HG02981 (cell line): ENCODE results near the gene CYSTM1.

Experiments
- ATAC-seq: cut with Tn5 transposase; IDR thresholded peaks from one replicate; pipeline ENCODE4 v1.9.1; 2021; ENCODE audit warnings: mild to moderate bottlenecking, moderate library complexity; ENCODE audit not compliant: unreplicated experiment

The CYSTM1 gene

DNA sequence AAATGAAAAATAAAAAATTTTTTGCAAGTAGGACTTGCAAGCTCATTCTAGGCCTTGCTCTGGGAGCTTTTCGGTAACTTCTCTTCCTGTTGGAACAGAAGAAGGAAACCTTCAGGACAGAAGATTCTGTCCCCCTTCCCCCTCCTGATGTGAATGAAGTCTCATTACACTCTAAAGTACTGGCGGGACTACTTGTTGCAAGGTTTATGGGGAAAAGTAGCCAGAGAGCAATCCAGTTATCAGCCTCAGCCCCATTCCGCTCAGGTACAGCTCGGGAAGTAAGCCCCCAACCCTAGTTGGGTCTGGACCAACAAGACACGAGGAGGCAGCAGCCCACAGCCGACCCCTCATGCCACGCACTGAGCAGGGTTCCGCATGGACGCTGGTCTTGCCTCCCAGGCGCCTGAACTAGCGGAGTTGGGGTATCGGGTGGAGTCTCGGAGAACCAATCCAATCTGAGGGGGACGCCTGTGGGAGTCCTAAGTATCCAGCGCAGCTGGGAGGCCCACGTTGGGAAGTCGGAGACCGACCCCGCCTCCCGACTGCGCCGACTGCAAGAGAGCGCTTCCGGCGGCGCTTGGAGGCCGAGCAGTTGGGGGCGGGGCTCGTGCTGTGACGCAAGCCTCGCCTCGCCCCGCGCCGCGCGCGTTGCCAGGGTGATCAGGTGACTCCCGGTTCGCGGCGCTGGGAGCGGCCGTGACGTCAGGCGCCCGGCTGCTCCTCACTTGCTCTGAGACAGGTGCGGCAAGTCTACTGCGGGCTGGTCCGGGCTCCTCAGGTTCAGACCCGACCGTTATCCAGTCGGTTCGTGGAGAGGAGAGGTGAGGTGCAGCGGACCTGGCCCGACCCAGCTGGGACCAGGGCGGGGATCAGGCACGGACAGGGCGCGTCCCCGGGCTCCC lies at the start of gene CYSTM1:
Gene CYSTM1, plus strand, starts transcription at position 724 of the 902 bp plus-strand sequence. CDS start 19,278 bp downstream, outside the sequence.
- peak; percentile 91 for ATAC-seq

GRCh38 chr5:140125637-140126036 lies 49.4 kb upstream of the CYSTM1 start, which contains the start of gene IGIP:
Gene IGIP (plus strand): TSS chr5:140125937. CDS start chr5:140128477, 2,540 bp downstream.
- ATAC-seq: no peak

DNA sequence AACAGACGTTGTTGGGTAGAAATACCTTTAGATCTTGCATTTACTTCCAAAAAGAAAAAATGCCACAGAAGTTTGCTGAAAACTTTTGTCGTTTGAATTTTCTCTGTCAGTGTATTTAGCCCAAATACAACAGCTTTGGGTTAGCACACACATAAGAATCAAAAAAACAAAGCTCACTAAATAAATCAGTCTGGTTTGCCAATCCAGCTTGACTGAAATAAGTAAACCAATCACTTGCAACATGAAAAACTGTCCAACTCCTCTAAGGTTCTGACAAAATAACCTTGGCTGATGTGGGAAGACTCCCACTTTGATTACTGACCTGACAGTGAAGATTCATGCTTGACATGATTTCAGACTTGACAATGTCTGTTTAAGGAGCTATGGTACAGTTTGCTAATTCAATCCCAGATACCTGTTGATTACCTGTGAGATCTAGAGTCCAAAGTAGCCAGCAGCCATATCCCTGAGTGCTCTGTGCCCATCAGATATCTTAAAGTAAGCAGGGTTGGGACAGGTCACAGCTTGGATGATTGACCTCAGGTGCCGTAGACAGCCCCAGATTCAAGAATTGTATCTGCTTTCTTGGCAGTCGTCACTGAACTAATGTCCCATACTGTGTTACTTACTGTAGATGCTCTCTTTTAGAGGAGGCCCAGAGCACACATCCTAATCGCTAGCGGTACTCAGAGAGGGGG lies 48.5 kb upstream of the CYSTM1 start:
- no peak for ATAC-seq

GRCh38 chr5:140128376-140128775 lies 46.6 kb upstream of the CYSTM1 start:
- no peak for ATAC-seq

- ATAC-seq: no peak
Observed at GRCh38 chr5:140130949-140131733, 43.8 kb upstream of the CYSTM1 start.

DNA sequence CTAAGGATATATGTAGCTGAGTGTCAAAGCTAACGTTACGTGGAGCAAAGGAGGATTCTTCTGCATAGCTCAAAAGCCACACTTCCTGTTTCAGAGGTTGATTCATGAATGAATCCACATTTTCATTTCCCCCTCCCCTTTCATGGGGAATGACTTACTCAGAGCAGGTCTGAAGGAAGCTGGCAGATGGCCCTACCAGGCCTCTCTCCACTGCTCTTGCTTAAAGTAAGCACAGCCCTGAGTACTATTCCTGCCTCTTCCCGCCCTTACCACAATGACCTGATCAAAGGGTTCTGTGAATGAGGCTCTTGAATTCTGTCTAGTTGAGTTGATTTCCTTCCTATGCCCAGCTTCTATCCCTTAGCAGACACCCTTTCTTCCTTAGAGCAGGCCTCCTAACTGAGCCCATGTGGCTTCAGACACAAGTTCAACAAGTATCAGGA lies 43.0 kb upstream of the CYSTM1 start:
- ATAC-seq: no peak

GRCh38 chr5:140133514-140134167 lies 41.3 kb upstream of the CYSTM1 start:
- no peak for ATAC-seq

DNA sequence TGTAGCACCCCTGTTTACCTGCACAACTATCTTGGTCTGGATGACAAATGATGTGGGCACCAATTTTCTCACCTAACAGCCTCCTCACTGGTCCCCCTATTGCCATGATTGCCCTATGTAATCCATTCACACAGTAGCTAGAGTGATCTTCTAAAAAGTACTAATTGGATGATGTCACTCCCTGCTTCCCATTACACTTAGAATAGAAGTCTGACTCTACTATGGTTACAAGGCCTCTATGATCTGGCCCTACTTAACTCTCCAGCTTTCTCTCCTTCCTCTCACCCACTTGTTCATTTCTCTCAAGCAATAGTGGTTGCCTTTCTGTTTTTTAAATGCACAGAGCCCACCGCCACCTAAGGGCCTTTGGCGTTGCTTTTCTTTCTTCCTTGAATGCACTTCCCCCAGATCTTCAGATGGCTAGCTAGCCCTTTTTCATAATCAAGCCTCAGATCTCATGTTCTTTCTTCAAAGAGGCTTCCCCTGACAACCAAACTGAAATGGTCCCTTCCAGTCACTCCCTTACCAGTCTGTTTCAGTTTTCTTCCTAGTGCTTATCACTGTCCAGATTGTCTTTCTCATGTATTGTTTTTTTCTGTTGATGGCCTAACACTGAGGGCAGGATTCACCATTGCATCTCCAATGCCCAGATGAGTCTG lies 40.6 kb upstream of the CYSTM1 start:
- ATAC-seq: no peak

DNA sequence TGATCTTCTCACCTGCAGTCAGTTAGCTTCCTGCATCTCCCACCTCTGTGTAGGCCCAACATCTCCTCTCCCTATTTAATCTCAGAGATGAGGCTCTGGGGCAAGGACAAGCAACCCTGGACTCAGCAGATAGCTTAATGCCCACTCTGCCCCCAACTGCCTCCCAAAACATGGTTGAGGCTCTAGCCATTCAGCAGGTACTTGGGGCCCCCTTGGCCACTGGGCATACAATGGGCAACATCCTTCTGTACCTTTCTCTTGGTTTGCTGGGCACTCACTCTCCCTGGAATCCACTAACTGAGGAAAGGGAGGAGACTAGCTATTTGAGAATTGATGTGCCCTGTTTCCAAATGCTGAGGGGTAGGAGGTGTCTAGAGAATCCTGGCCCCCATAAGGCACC lies 39.9 kb upstream of the CYSTM1 start:
- ATAC-seq: no peak

- no peak for ATAC-seq
Observed at GRCh38 chr5:140136624-140137023, 38.4 kb upstream of the CYSTM1 start.

DNA sequence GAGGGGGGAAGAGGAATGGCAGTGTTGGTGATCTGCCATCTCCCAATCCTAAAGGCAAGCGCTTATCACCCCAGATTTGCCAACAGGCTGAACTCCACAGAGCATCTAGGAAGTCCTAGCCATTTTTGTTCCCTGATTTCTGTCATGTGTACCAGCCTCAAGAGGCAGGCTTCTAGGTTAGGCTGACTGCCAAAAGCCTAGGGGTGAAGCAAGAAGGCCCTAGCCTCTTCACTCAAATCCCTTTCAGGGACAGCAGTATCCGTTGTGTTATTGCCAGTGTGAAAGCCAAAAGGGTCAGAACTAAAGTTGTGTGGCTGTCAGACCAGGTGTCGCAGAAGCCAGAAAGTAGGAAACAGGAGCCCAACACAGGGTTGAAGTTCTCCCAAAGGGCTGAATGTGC lies 34.6 kb upstream of the CYSTM1 start:
- ATAC-seq: no peak

GRCh38 chr5:140141241-140141640 lies 33.7 kb upstream of the CYSTM1 start:
- ATAC-seq: no peak

DNA sequence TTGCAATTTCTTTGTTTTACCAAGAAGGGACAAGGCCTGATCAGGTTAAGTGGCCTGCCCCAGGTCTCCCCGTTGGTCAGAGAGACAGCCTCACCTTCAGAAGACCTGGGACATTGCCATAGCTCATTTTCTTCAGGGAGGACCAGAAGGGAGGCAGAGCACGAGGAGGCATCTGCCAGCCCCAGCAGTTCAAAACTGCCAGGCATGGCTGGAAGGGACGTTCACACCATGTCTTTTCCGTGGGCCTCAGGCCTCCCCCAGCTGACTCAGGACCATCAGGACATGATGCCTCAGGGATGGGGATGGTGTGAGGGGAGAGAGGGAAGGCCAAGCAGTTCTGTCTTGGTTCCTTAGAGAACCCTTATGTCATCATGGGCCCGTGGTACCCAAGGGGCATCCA lies 32.7 kb upstream of the CYSTM1 start:
- ATAC-seq: no peak

DNA sequence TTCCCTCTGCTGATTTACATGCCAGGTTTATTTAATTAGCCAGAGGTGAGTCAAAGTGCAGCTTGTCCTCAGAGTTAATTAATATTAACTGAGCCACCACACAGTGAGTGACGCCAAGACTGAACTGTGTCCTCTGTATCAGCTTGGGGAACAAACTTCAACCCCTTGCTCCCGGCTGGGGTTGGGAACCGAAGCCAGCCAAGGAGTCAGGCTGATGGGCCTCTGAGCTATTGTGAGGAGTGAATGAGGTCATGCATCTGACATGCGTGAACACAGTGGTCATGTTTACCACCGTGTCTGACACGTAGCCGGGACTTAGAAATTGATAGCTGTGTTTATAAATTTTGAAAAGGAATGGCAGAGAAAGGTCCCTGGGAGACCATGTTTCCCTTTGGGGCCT lies 32.1 kb upstream of the CYSTM1 start:
- no peak for ATAC-seq

GRCh38 chr5:140143521-140144258 lies 31.3 kb upstream of the CYSTM1 start:
- ATAC-seq: no peak

GRCh38 chr5:140145256-140145655 lies 29.7 kb upstream of the CYSTM1 start:
- ATAC-seq: no peak

DNA sequence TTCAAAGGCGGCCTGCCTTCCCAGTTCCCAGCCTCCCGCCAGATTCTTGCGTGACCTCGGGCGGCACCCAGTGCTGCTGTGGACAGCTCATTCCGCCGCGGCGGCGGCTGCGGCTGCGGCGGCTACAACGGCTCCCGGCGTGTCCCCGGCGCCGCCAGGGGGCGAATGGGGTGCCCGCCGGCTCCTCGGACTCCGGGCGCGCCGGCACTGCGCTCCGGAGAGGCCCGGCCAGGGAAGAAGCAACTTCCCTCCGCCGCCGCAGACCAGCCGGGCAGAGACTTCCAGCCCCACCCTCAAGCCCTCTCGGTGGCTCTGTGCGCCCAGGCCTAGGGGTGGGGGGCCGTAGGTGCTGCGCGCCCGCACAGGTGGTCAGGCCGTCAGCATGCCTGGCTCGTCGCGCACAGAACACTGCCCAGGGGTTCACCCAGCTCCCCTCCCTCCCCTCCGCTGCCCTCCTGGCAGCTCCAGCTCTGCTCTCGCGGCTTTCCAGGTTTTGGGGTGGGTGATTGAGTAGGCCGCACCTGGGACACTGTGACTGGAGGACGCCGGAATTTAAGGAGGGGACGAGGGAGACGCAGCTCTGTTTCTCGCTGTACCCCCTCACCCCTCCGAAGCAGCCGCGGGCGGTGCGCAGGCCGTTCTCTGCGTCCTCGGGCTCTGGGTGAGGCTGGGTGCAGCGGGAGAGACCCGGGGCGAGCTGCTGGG lies 29.0 kb upstream of the CYSTM1 start:
- ATAC-seq: peak; percentile 45

DNA sequence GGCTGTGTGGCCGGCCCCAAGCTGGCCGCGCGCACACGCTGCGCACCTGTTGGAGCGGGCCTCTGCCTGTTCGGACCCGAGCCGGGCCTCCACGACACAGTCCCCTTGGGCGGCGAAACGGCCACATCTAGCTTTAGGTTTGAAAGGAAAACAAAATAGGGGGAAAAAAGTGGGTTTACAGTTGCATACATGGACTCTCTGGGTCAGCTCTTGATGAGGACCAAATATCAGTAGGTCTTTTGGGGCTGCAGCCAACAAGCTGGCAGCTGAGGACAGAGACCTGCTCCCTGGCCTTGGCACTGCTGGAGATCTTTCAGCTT lies 28.5 kb upstream of the CYSTM1 start:
- ATAC-seq: no peak

DNA sequence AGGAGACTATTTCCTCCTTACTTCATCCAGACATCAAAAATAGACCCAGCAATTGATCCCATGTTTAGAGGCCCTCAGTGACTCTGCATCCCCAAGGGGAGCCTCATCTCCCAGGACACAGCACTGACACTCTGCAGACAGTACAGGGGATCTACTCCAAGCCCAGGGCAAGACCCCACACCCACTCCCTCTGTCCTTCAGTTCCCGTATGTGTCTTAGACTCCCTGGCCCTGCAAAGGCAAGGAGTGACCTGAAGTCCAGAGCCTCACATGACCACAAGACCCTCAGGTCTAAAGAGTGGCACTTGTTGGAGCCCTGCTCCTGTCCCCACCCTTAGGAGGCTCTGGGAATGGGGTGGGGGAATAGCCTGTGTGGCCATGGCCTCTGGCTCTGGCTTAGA lies 27.5 kb upstream of the CYSTM1 start:
- ATAC-seq: no peak
